ENCODE measurements around the gene TMEM131L.
A peak's percentile ranks its signal among the peaks of the same experiment; 100 is the strongest.
"Not testable (repeated sequence)": the region's sequence is repeated elsewhere in the genome, so short reads cannot be mapped to it uniquely, and the experiment has no call there.

The TMEM131L gene

DNA sequence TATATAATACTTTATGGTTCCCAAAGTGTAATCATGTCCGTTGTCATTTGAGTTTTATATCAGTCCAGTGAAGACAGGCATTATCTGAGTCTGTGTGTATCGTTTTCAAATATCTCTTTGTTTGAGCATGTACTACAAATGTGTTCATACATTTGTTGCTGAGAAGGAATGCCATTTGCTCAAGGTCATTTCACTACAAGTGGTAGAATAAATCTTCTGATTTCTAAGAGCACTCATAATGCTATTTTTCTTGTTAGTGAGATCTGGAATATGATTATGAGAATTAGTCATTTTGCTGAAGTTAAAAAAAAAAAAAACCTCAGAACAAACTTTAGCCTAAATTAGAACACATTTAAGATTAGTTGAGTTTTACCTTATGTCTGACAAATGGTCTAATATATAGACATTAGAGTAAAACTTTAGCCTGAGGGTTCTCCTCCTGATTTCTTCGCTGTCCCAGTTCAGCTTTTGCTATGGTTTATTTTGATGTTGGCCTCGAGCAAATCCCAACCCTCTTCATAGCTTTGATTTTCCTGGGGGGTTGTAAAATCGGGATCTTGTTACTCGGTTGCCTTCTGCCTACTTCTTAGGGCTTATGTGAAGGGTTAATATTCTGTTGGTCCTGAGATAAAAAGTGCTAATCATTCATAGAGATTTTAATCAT lies 87.1 kb downstream of the TMEM131L start:
- no peak for TF ChIP-seq Cebpa-rat (IDR thresholded peaks at IDR 0.05)
- no peaks in the 10 kb centered on the region for H3K27me3 ChIP-seq
- H4K20me1 ChIP-seq: peaks cover 6 to 83% (median 27%) of the 10 kb centered on the region in 11 experiments; a peak in 18 of 22 replicates
- H3K4me1 ChIP-seq: peaks cover 2 to 27% (median 17%) of the 10 kb centered on the region in 10 experiments; a peak in 17 of 20 replicates
- peaks cover 18 to 100% (median 71%) of the 10 kb centered on the region in 11 experiments for H3K36me3 ChIP-seq
- H3K9ac ChIP-seq: no peak overlapping the region
- peak overlapping the region in 5 of 11 experiments; percentile 6 to 13 (median 8); a peak in 4 of 22 replicates for H3K4me2 ChIP-seq
- no peaks in the 10 kb centered on the region for H3K9me3 ChIP-seq (replicated peaks in 1 of 11)
- no peak overlapping the region for H3K4me3 ChIP-seq
- no peak overlapping the region for H3K27ac ChIP-seq

- Histone ChIP-seq H4K20me1 (peaks cover 3 to 78% (median 22%) of the 10 kb centered on the region in 11 experiments; a peak in 18 of 22 replicates), H3K9me3 (replicated peaks in 1 of 11) (no peaks in the 10 kb centered on the region), H3K27ac (no peak overlapping the region), H3K27me3 (no peaks in the 10 kb centered on the region), H3K4me2 (peak overlapping the region in 4 of 11 experiments; percentile 6 to 11 (median 8); a peak in 4 of 22 replicates), H3K4me3 (no peak overlapping the region), H3K4me1 (peaks cover 2 to 26% (median 18%) of the 10 kb centered on the region in 10 experiments; a peak in 17 of 20 replicates), H3K36me3 (peaks cover 21 to 100% (median 74%) of the 10 kb centered on the region in 11 experiments), H3K9ac (no peak overlapping the region)
- no peak for TF ChIP-seq Cebpa-rat (IDR thresholded peaks at IDR 0.05)
These were observed 87.6 kb downstream of the TMEM131L start for GRCh38 chr4:153553819-153554170.

- Histone ChIP-seq H3K4me1 (peaks cover 16 to 39% (median 28%) of the 10 kb centered on the region in 10 experiments; a peak in 19 of 20 replicates), H3K9ac (no peak overlapping the region), H3K27ac (no peak overlapping the region), H3K4me3 (no peak overlapping the region), H3K9me3 (replicated peaks in 1 of 11) (peaks cover 0 to 17% (median 0%) of the 10 kb centered on the region in 11 experiments; a peak in 5 of 22 replicates), H3K36me3 (peaks cover 21 to 100% (median 90%) of the 10 kb centered on the region in 11 experiments), H4K20me1 (peaks cover 0 to 67% (median 11%) of the 10 kb centered on the region in 11 experiments; a peak in 12 of 22 replicates), H3K27me3 (no peaks in the 10 kb centered on the region), H3K4me2 (no peak overlapping the region)
- TF ChIP-seq Cebpa-rat (IDR thresholded peaks at IDR 0.05): no peak
These were observed 89.7 kb downstream of the TMEM131L start for GRCh38 chr4:153555730-153556434.

GRCh38 chr4:153556435-153556815 lies 90.3 kb downstream of the TMEM131L start:
- peaks cover 17 to 44% (median 31%) of the 10 kb centered on the region in 10 experiments for H3K4me1 ChIP-seq
- no peak overlapping the region for H3K4me3 ChIP-seq
- TF ChIP-seq Cebpa-rat (IDR thresholded peaks at IDR 0.05): no peak
- H3K9ac ChIP-seq: no peak overlapping the region
- peaks cover 23 to 100% (median 90%) of the 10 kb centered on the region in 11 experiments for H3K36me3 ChIP-seq
- peaks cover 1 to 20% (median 3%) of the 10 kb centered on the region in 11 experiments; a peak in 13 of 22 replicates for H3K9me3 ChIP-seq (replicated peaks in 1 of 11)
- H3K27ac ChIP-seq: no peak overlapping the region
- H3K27me3 ChIP-seq: no peaks in the 10 kb centered on the region
- peaks cover 0 to 67% (median 7%) of the 10 kb centered on the region in 11 experiments; a peak in 12 of 22 replicates for H4K20me1 ChIP-seq
- H3K4me2 ChIP-seq: no peak overlapping the region

GRCh38 chr4:153560908-153561307 lies 94.7 kb downstream of the TMEM131L start:
- Histone ChIP-seq H3K4me2 (peak overlapping the region in 7 of 11 experiments; percentile 4 to 45 (median 19); a peak in 8 of 22 replicates), H3K9me3 (replicated peaks in 1 of 11) (peaks cover 4 to 22% (median 7%) of the 10 kb centered on the region in 11 experiments; a peak in 13 of 22 replicates), H3K36me3 (peaks cover 24 to 100% (median 90%) of the 10 kb centered on the region in 11 experiments; a peak in 21 of 22 replicates), H3K4me3 (no peak overlapping the region), H3K27ac (peak overlapping the region in 6 of 11 experiments; percentile 19 to 53 (median 28); a peak in 8 of 22 replicates), H3K27me3 (no peaks in the 10 kb centered on the region), H3K4me1 (peaks cover 27 to 58% (median 42%) of the 10 kb centered on the region in 10 experiments), H4K20me1 (peaks cover 0 to 59% (median 7%) of the 10 kb centered on the region in 11 experiments; a peak in 10 of 22 replicates), H3K9ac (no peak overlapping the region)
- 0 out of 22 replicates have a peak, but pooled peaks of 1 of the 11 experiments have one; percentile 18 for TF ChIP-seq Cebpa-rat (IDR thresholded peaks at IDR 0.05)

GRCh38 chr4:153564630-153565525 lies 98.7 kb downstream of the TMEM131L start:
- Histone ChIP-seq H3K36me3 (peaks cover 24 to 100% (median 80%) of the 10 kb centered on the region in 11 experiments; a peak in 20 of 22 replicates), H3K9me3 (replicated peaks in 1 of 11) (peaks cover 4 to 18% (median 7%) of the 10 kb centered on the region in 11 experiments; a peak in 13 of 22 replicates), H3K27me3 (no peaks in the 10 kb centered on the region), H3K4me3 (no peak overlapping the region), H3K9ac (no peak overlapping the region), H3K4me1 (peaks cover 20 to 77% (median 64%) of the 10 kb centered on the region in 10 experiments), H3K4me2 (peak overlapping the region in 7 of 11 experiments; percentile 0 to 44 (median 13); a peak in 9 of 22 replicates), H3K27ac (peak overlapping the region in 5 of 11 experiments; percentile 4 to 33 (median 18); a peak in 4 of 22 replicates), H4K20me1 (peaks cover 0 to 75% (median 23%) of the 10 kb centered on the region in 11 experiments; a peak in 12 of 22 replicates)
- no peak for TF ChIP-seq Cebpa-rat (IDR thresholded peaks at IDR 0.05)

DNA sequence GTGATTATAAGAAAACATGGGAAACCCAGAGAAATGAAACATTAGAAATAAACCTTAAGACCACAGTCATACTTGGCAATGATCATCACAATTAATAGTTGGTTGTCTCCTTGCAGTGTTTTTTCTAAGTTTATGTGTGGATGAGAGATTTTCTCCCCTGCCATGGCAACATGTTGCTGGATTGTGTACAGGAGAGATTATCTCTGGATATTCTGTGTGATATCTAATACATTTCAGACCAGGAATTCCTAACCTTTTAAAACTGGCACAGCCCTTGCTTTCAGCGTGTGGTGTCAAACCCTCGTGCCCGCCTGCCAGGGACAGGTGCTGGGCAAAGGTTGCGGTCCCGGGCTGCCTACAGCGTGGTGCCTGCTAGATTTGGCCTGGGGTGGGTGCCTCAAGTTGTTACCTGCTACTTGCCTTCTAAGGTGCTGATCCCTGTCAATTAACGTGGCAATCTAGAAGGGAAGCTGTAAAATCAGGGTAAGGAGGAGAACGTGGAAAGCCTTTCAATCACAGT lies 100.5 kb downstream of the TMEM131L start:
- TF ChIP-seq Cebpa-rat (IDR thresholded peaks at IDR 0.05): no peak
- peaks cover 0 to 80% (median 41%) of the 10 kb centered on the region in 11 experiments; a peak in 15 of 22 replicates for H4K20me1 ChIP-seq
- H3K27ac ChIP-seq: peak overlapping the region in 2 of 11 experiments; percentile 5 to 13; a peak in 1 of 22 replicates
- H3K9me3 ChIP-seq (replicated peaks in 1 of 11): peaks cover 0 to 1% (median under 1%) of the 10 kb centered on the region in 11 experiments; a peak in 6 of 22 replicates
- peaks cover 21 to 100% (median 79%) of the 10 kb centered on the region in 11 experiments; a peak in 21 of 22 replicates for H3K36me3 ChIP-seq
- no peaks in the 10 kb centered on the region for H3K27me3 ChIP-seq
- no peak overlapping the region for H3K9ac ChIP-seq
- peaks cover 15 to 90% (median 72%) of the 10 kb centered on the region in 10 experiments for H3K4me1 ChIP-seq
- no peak overlapping the region for H3K4me3 ChIP-seq
- H3K4me2 ChIP-seq: peak overlapping the region in 3 of 11 experiments; percentile 15 to 76 (median 24); a peak in 5 of 22 replicates

GRCh38 chr4:153567660-153568059 lies 101.5 kb downstream of the TMEM131L start:
- H3K36me3 ChIP-seq: peaks cover 21 to 100% (median 79%) of the 10 kb centered on the region in 11 experiments; a peak in 21 of 22 replicates

More at GRCh38 chr4:153567660-153568059, 101.5 kb downstream of the TMEM131L start:
- not testable (repeated sequence) for H3K9me3 ChIP-seq (replicated peaks in 1 of 11); H3K4me3 ChIP-seq; H3K27me3 ChIP-seq
- peaks cover 13 to 100% (median 81%) of the 10 kb centered on the region in 10 experiments for H3K4me1 ChIP-seq
- peaks cover 0 to 89% (median 51%) of the 10 kb centered on the region in 11 experiments; a peak in 16 of 22 replicates for H4K20me1 ChIP-seq
- peak overlapping the region in 3 of 11 experiments; percentile 1 to 26 (median 25); a peak in 2 of 22 replicates for H3K27ac ChIP-seq
- peak overlapping the region in 1 of 11 experiments; percentile 18; a peak in 1 of 22 replicates for H3K9ac ChIP-seq
- H3K4me2 ChIP-seq: peak overlapping the region in 10 of 11 experiments; percentile 10 to 76 (median 31); a peak in 15 of 22 replicates
